ENCODE data around the gene CD300LF.

DNA sequence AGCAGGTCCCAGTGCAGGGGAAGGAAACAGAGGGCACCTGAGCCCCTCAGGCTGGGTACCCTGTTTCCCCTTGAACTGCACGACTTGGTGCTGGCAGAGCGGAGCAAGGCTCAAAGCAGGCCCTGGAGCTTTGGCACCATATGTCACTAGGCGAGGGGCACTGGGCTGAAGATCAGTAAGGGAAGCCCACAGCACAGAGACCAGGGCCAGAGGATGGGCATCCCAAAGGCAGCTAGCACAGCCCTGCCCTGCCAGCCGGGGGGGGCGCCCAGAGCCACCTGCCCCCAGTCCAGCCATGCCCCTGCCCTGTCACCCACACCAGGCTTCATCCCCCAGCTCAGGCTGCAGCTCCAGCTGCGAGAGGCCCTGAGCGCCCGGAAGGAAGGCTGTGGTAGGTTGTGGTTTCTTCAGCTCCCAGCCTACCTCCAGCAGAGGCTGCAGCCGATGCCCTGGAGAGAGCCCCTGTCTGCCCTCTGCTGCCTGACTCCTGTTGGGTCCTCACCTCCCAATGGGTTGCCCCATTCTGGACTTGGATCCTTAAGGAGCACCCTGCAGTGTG, 46.6 kb upstream of the CD300LF start:
- TF ChIP-seq, protein P1, sequence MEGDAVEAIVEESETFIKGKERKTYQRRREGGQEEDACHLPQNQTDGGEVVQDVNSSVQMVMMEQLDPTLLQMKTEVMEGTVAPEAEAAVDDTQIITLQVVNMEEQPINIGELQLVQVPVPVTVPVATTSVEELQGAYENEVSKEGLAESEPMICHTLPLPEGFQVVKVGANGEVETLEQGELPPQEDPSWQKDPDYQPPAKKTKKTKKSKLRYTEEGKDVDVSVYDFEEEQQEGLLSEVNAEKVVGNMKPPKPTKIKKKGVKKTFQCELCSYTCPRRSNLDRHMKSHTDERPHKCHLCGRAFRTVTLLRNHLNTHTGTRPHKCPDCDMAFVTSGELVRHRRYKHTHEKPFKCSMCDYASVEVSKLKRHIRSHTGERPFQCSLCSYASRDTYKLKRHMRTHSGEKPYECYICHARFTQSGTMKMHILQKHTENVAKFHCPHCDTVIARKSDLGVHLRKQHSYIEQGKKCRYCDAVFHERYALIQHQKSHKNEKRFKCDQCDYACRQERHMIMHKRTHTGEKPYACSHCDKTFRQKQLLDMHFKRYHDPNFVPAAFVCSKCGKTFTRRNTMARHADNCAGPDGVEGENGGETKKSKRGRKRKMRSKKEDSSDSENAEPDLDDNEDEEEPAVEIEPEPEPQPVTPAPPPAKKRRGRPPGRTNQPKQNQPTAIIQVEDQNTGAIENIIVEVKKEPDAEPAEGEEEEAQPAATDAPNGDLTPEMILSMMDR (IDR thresholded peaks at IDR 0.05): no peak
- TF ChIP-seq POLR2A (IDR thresholded peaks at IDR 0.05): no peak
